A673 (cell line): ENCODE results near the gene NFS1.

Experiments used
- EZH2 ChIP-seq: fragments of 200-600 bp; sonication (generic); IDR thresholded peaks from 2 replicates; pipeline ENCODE4 v1.6.1; 2017; ENCODE audit warnings: borderline replicate concordance, low read depth, mild to moderate bottlenecking, mixed read lengths, antibody characterized with exemption, low read length; ENCODE audit not compliant: poor library complexity, severe bottlenecking
- TF ChIP-seq, protein P1 (sequence below): fragments of 300-800, 200-600 bp; sonication (generic); conservative IDR thresholded peaks from 2 replicates; pipeline ENCODE4 v1.5.1; 2017; ENCODE audit warnings: low read depth, mild to moderate bottlenecking, antibody characterized with exemption, low read length, moderate library complexity, mixed read lengths

DNA sequence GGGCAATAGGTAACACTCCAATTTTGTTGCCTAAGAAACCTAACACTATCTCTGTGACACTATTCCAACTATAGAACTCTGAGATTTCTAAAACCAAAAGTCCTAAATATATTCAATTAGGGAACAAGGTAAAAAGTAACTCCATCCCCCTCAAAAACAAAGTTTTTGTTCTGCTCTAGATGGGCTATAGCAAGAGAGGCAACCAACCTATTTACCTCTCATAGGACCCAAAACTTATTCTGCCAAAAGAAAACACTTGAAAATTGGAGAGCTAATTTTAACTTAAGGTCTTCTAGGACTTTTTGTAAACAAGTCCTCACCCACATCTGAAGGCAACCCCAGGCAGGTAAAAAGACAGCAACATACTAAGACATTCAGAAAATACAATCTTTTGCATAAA lies 35.2 kb upstream of the NFS1 start:
- no peak for TF ChIP-seq EZH2
- TF ChIP-seq, protein P1, sequence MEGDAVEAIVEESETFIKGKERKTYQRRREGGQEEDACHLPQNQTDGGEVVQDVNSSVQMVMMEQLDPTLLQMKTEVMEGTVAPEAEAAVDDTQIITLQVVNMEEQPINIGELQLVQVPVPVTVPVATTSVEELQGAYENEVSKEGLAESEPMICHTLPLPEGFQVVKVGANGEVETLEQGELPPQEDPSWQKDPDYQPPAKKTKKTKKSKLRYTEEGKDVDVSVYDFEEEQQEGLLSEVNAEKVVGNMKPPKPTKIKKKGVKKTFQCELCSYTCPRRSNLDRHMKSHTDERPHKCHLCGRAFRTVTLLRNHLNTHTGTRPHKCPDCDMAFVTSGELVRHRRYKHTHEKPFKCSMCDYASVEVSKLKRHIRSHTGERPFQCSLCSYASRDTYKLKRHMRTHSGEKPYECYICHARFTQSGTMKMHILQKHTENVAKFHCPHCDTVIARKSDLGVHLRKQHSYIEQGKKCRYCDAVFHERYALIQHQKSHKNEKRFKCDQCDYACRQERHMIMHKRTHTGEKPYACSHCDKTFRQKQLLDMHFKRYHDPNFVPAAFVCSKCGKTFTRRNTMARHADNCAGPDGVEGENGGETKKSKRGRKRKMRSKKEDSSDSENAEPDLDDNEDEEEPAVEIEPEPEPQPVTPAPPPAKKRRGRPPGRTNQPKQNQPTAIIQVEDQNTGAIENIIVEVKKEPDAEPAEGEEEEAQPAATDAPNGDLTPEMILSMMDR = no peak
